ENCODE data around the gene ARID3B. TPM values are rescaled to one million over a fixed set of nuclear protein-coding genes. Genes with fewer than 3 reads are reported as not detected.
A peak's percentile ranks its signal among the peaks of the same experiment; 100 is the strongest.

Gene ARID3B
- total RNA-seq, 2 experiments from 2014 or later, result 25.0 to 27.9 TPM

- POLR2A ChIA-PET, result no interaction called here
- Mint-ChIP-seq H3K27me3 (no peaks in the 10 kb centered on the region), H3K4me1 (ENCODE audit: low read depth) (no peaks in the 10 kb centered on the region)
Measured at GRCh38 chr15:74585191-74585590, 44.2 kb downstream of the ARID3B start.

GRCh38 chr15:74585857-74586256, 44.8 kb downstream of the ARID3B start:
- Histone ChIP-seq H3K4me3 (ENCODE audit: low read length) (no peak overlapping the region), H3K27ac (ENCODE audit: low read depth in 1 of 2, low read length in 2 of 2) (no peak overlapping the region), H3K9me3 (ENCODE audit: control insufficient read depth in 1 of 2, insufficient read depth in 1 of 2, low read length in 2 of 2) (no peaks in the 10 kb centered on the region), H3K4me1 (ENCODE audit: insufficient read depth, low read length) (no peaks in the 10 kb centered on the region), H3K36me3 (ENCODE audit: insufficient read depth, low read length) (peaks cover 57% of the 10 kb centered on the region), H3K27me3 (ENCODE audit: control insufficient read depth in 1 of 2, insufficient read depth in 2 of 2, low read length in 2 of 2) (no peaks in the 10 kb centered on the region)
- peaks cover 66% of the 10 kb centered on the region for H3K36me3 Mint-ChIP-seq (ENCODE audit: low read depth)
- ATAC-seq (ENCODE audit: poor library complexity) (no peak), DNase-seq (no peak)
- CTCF ChIA-PET, result no interaction called here
- POLR2A ChIA-PET, result no interaction called here
- no peaks in the 10 kb centered on the region for H3K27me3 Mint-ChIP-seq
- intact Hi-C loops (cut with DNase I, micrococcal nuclease), result no loop called here
- H3K27ac Mint-ChIP-seq, result no peak overlapping the region
- H3K9me3 Mint-ChIP-seq, result no peaks in the 10 kb centered on the region
- no peaks in the 10 kb centered on the region for H3K4me1 Mint-ChIP-seq (ENCODE audit: low read depth)
- TF ChIP-seq CTCF (IDR thresholded peaks at IDR 0.05), result no peak
- no peak overlapping the region for H3K4me3 Mint-ChIP-seq

More at GRCh38 chr15:74585191-74585590, 44.2 kb downstream of the ARID3B start:
- no peak overlapping the region for H3K4me3 ChIP-seq (ENCODE audit: low read length)
- H3K36me3 Mint-ChIP-seq (ENCODE audit: low read depth), result peaks cover 66% of the 10 kb centered on the region
- H3K27ac Mint-ChIP-seq, result peak overlapping the region; percentile 30
- H3K36me3 ChIP-seq (ENCODE audit: insufficient read depth, low read length), result peaks cover 57% of the 10 kb centered on the region
- DNase-seq, result no peak
- H3K27me3 ChIP-seq (ENCODE audit: control insufficient read depth in 1 of 2, insufficient read depth in 2 of 2, low read length in 2 of 2), result no peaks in the 10 kb centered on the region
- CTCF ChIA-PET, result no interaction called here
- H3K4me3 Mint-ChIP-seq, result no peak overlapping the region
- no peaks in the 10 kb centered on the region for H3K9me3 ChIP-seq (ENCODE audit: control insufficient read depth in 1 of 2, insufficient read depth in 1 of 2, low read length in 2 of 2)
- no peaks in the 10 kb centered on the region for H3K9me3 Mint-ChIP-seq
- H3K4me1 ChIP-seq (ENCODE audit: insufficient read depth, low read length), result no peaks in the 10 kb centered on the region
- intact Hi-C loops (cut with DNase I, micrococcal nuclease), result no loop called here
- no peak for TF ChIP-seq CTCF (IDR thresholded peaks at IDR 0.05)
- ATAC-seq (ENCODE audit: poor library complexity), result no peak
- no peak overlapping the region for H3K27ac ChIP-seq (ENCODE audit: low read depth in 1 of 2, low read length in 2 of 2)

- H3K27ac Mint-ChIP-seq, result no peak overlapping the region
- intact Hi-C loops (cut with DNase I, micrococcal nuclease), result loop anchor here in 1 of 2 experiments (5.0 kb wide), 1 partner anchor 48 kb away; the partner anchor contains the start of gene ARID3B
- ChIA-PET CTCF (no interaction called here), POLR2A (no interaction called here)
- peaks cover 75% of the 10 kb centered on the region for H3K36me3 ChIP-seq (ENCODE audit: insufficient read depth, low read length)
- H3K4me1 Mint-ChIP-seq (ENCODE audit: low read depth), result no peaks in the 10 kb centered on the region
- no peak for TF ChIP-seq CTCF (IDR thresholded peaks at IDR 0.05)
- H3K4me1 ChIP-seq (ENCODE audit: insufficient read depth, low read length), result no peaks in the 10 kb centered on the region
- H3K4me3 Mint-ChIP-seq, result no peak overlapping the region
- no peaks in the 10 kb centered on the region for H3K9me3 ChIP-seq (ENCODE audit: control insufficient read depth in 1 of 2, insufficient read depth in 1 of 2, low read length in 2 of 2)
- DNase-seq, result no peak
- H3K27ac ChIP-seq (ENCODE audit: low read depth in 1 of 2, low read length in 2 of 2), result no peak overlapping the region
- H3K4me3 ChIP-seq (ENCODE audit: low read length), result no peak overlapping the region
- ATAC-seq (ENCODE audit: poor library complexity), result no peak
- H3K9me3 Mint-ChIP-seq, result no peaks in the 10 kb centered on the region
- H3K36me3 Mint-ChIP-seq (ENCODE audit: low read depth), result peaks cover 78% of the 10 kb centered on the region
- H3K27me3 ChIP-seq (ENCODE audit: control insufficient read depth in 1 of 2, insufficient read depth in 2 of 2, low read length in 2 of 2), result no peaks in the 10 kb centered on the region
- H3K27me3 Mint-ChIP-seq, result no peaks in the 10 kb centered on the region
Measured at GRCh38 chr15:74589826-74590225, 48.8 kb downstream of the ARID3B start.
